GM18526 (cell line): ENCODE results near the gene WNT5A.

Source experiments
- POLR2A ChIP-seq: IDR thresholded peaks from 3 replicates; pipeline ENCODE4 v1.6.1; 2011; ENCODE audit not compliant: insufficient read length; ENCODE audit errors: extremely low read depth

Gene WNT5A

DNA sequence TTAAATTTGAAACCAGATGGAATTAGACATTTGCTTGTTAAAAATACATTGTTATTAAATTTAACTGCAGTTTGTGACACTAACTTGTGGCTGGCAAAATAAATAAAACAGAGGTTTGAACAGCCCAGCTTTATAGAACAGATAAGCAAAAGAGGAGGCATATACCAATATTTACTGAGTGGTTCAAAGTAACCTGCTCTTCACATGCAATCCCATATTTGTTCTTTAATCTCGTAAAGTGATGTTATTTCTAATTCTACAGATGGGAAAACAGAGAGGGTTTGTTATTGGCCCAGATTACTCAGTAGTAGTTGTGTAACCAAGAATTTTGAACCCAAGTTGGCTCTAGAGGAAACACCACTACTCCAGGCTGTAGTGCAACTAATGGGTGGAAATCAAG lies 37.6 kb downstream of the WNT5A start:
- TF ChIP-seq POLR2A = no peak

DNA sequence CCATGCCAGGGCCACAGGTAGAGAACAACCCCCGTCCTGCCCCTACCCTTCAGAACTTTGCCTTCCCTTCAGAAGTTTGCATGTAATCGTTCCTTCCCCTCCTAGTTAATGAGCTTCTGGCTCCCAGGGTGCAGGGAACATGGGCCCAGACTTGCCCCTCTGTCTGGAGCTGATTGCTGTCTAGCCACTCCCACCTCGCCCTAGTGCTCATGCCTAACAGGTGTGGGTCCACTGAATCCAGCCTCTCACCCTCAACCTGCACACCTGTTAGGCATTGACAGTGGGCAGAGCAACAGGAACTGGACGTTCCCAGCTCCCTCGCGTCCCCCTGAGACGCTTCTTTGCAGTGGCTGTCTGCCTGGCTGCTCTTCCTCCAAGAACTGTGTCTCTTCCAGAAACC lies 40.3 kb downstream of the WNT5A start:
- TF ChIP-seq POLR2A = no peak

DNA sequence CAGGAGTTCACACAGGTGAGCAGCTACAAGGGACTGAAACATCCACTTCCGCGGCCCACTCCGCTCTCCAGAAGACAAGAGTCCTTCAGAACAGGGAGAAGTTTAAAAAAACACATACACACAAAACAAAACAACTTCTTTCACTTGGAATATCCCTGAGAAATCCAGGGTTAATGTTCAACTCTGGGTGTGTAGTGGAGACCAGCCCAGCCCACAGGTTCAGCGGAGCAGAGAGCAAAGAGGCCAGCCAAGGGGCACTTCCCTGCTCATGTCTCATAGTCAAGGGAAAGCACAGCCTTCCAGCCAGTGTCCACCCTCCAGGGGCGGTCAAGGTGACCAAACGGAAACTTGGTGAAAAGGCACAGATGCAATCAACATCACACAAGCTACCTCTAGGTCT lies 41.6 kb downstream of the WNT5A start:
- no peak for TF ChIP-seq POLR2A

DNA sequence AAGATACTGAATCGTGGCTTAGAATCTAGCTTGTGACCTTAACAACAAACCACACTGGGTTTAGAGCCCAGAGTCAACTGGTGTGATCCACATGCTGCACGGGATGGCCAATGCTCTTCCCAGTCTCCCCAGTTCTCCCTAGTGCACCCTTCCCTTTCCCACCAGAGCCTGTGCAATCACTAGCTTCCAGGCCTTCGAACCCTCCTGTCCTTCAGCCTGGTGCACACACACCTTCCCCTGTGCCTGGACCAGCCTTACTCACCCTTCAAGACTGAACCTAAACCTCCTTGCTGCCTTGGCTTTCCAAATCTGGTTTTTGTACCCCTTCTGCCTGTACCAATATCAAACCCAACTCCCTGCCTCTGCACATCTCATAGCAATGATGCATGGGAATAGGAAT lies 43.8 kb downstream of the WNT5A start:
- TF ChIP-seq POLR2A = no peak

DNA sequence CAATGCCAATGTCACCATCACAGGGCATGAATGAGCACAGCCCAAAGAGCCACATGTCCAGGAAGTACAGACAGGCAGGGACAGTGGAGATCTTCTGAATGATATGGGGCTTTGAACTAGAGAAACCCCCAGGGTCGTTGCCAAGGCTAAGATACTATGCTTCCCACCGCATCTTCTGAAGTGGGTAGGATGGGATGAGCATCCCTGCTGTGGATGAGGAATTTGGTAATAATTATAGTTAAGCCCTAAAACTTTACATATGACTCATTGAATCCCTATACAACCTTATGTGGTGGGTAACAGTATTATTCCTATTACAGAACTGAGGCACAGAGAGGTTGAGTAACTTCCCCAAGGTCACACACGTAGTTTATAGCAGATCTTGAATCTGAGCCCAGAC lies 44.2 kb downstream of the WNT5A start:
- TF ChIP-seq POLR2A = no peak

DNA sequence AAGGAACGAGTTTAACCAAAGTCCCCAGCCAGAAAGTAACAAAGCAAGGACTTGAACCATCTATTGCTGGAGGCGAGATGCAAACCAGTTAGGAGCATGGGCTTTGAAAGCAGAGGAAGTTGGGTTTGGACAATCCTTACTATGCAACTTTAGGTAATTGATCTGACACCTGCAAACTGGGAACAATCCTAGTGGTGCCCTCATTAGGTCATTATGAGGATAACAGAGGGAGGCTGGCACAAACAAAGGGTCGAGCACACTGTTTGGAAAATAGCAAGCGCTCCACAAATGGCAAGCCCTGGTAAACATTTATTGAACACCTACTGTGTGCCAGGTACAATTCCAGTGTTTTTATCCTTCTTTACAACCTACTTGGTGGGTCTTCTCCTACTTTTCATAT lies 45.6 kb downstream of the WNT5A start:
- no peak for TF ChIP-seq POLR2A

DNA sequence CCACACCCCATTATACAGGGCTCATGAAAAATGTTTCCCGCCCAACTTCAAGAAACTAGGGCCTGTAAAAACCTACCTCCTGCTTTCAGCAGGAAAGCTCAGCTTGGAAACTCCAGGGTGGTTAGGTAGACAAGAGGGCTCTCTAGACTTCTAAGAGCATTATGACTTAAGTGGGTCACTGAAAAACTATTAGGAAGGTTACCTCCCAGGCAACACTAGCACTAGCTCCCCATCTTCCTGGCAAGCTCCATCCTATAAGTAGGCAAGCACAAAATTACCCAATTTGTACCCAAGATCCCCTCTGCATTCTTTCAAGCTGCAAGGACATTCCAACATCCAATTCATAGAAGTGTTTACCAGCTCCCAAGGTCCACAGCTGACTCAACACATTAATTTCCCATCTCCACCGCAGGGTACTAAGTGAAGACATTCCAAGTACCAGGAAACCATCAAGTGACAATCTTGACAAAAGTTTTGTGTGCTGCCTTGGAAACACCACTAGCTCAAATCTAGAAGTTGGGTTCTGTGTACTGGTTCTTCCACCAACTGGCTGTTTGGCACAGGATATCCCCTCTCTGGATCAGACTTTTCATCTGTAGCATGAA lies 46.9 kb downstream of the WNT5A start:
- TF ChIP-seq POLR2A = no peak

DNA sequence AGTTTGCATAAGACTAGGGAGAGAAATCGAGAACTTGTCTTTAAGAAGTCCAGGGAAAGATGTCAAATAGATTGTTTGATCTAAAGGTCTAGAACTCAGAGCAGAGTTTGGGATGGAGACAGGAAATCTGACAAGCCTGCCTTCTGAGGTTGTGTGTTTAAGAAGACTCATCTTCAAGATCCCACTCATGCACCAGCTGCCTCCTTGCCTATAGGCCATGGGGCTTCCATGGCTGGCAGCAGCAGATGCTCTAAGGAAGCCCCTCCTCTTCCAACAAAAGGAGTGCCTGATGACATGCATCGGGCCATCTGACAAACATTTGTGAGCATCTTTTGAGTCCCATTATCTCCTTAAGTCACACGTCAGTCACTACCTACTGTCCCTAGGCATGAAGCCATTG lies 47.4 kb downstream of the WNT5A start:
- no peak for TF ChIP-seq POLR2A

DNA sequence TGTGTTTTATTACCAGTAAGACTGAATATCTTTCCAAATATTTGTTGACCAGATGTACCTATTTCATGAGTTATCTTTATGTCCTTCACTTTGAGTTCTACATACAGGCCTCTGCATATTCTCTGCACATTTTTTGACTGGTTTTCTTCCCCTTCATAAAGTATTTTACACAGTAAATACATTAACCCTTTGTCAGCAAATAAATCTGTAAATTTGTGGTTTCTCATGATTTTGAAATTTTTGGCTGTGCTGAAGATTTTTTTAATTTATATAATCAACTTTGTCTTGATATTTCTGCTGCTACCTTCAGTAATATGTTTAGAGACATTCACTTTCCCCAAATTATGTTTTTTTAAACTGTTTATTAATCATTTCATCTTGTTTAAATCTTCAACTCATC lies 50.5 kb downstream of the WNT5A start:
- TF ChIP-seq POLR2A = no peak

DNA sequence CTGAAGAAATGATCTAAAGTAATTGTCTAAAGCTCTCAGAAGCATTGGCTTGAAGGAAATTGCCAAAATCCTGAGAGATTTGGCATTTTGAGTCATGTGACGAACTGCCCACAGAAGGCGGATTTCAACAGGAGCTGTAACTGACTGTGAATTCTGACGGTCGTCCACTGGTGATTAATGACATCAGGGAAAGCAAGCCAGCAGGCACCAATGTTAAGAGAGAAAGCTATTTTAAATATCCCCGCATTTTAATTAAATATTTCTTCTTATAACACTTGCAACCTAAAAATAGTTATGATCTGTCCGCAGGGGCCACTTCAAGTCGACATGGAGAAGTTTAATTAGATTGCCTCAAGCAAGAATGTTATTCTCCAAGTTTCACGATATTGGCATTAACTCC lies 51.6 kb downstream of the WNT5A start:
- TF ChIP-seq POLR2A = no peak

DNA sequence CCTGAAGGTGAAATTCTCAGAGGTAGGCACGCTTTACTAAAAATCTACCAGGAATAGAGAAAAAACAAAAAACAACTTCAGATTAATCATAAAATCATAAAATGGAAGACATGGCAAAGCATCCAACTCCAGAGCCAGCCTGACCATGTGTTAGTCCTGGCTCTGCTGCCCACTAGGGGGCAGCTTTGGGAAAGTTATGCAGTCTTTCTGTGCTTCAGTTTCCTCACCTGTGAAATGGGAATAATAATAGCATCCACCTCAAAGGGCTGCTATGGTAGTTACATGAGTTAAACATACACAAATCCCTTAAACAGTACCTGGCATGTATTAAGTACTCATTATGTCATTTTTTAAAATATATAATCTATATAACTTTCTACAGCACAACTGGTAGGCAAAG lies 52.3 kb downstream of the WNT5A start:
- no peak for TF ChIP-seq POLR2A

DNA sequence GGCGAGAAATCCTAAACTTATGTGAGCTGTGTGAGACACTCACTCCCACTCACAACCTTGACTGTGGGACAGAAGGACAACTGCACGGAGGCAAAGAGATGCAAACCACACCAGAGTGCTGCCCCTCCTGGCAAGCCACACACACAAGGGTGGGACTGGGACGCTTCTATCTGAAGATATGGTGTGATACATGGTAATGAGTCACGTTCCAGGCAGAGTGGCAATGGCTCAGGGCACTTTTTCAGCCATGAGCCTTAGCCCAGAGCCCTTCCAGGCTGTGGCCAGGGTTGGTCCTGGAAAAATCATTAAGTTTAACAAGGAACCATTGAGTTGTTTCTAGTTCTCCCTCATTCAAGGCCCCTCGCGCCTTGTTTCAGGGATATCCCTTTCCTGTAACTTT lies 56.1 kb downstream of the WNT5A start:
- no peak for TF ChIP-seq POLR2A

DNA sequence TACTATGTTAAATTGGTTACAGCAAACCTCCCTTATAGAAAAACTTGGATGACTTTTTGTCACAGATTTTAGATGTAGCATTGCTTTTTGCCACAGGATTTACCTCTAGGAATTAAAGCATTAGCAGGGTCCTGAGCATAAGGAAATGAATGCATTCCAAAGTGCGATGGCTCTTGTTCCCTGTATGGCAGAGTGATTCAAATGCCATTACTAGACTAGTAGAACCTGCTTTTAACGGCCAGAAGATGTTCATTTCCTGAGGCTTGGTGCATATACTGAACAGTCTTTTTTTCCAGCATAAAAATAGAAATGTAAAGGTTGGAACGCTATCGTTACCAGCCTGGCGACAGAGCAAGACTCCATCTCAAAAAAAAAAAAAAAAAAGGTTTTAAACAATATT lies 59.4 kb downstream of the WNT5A start:
- no peak for TF ChIP-seq POLR2A

DNA sequence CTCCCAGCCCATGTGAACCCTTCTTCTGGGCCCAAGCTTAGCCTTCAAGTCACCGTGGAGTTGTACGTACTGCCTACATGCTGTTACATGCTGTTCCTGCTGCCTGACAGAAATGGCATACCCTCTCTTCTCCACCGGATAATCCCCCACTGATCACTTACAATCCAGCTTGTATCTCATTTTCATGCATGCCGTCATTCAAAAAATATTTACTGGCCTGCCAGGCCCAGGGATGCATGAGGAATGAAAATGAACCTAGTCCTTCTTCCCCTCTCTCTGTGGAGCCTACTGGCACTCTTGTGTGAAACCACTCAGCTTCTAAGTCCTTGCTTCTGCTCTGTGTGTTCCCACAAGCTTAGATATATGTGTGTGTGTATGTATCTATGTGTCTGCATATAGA lies 60.6 kb downstream of the WNT5A start:
- TF ChIP-seq POLR2A = no peak

DNA sequence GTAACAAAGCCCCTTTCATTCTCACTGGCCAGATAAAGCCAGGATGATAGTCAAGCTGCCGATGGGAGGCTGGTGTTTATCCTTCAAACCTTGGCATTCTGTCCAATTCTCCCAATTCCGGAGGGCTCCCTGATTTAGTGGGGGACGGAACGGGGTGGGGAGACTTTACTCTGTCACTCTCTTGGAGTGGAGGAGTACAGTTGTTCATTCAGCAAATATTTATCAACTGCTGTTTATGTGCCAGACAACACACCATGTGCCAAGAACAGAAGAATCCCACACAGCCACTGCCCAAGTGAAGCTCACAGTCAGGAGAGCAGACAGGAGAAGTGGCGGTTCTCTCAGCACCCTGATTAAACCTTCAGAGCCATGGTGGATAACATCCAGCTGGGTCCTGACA lies 63.3 kb downstream of the WNT5A start:
- no peak for TF ChIP-seq POLR2A

DNA sequence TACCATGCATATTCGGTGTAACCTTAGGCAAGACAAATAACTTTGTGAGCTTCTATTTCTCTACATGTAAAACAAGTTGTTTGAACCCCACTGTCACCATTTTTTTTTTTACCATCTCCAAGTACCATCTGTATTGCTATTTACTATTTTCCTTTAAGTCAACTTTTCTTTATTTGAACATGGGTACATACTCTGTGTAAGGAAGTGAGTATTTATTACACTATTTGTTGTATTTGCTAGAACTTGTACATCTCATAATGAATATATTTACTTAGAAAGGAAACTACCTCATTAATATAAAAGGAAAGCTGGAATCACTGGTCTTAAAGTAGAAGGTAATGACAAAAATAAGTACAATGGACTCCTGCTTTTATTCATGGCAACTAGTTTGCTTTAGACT lies 69.9 kb downstream of the WNT5A start:
- TF ChIP-seq POLR2A = no peak

DNA sequence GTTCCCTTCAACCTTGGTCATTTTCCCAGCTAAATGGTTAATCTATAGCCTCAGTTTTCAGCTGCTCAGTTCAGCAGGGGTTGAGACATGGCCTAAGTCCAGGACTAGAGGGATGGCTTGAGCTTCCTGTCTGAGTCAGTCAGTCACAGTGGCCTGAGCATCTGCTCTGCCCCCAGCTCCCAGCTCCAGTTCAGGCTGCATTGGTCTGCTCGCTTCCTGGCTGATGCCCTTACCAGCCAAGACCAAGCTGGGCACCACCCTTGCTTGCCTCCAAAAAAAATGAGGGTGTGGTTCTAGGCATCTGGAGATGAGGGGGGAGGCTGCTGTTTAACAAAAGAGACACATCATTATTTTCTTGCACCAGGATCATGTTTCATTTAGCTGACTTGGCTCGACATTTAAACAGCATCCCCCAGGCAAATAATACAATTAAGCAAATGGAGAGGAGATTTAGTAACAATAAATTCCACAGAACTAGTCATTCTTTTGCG lies 70.7 kb downstream of the WNT5A start:
- TF ChIP-seq POLR2A = no peak
